ENCODE results near the gene MMD2.

Gene MMD2

GRCh38 chr7:4937411-4937810 lies 21.6 kb downstream of the MMD2 start:
- no peak overlapping the region for H2AFZ ChIP-seq
- H3K79me2 ChIP-seq: no peaks in the 10 kb centered on the region
- H3K27ac ChIP-seq: no peak overlapping the region
- H3K4me2 ChIP-seq (ENCODE audit: low read length): no peak overlapping the region
- H3K9ac ChIP-seq: no peak overlapping the region
- no peaks in the 10 kb centered on the region for H3K27me3 ChIP-seq (ENCODE audit: control insufficient read depth, insufficient read depth, low read length)
- no peak for TF ChIP-seq CTCF (IDR thresholded peaks at IDR 0.05)
- H3K36me3 ChIP-seq (ENCODE audit: control insufficient read depth, insufficient read depth, low read length): no peaks in the 10 kb centered on the region
- H3K4me3 ChIP-seq (ENCODE audit: low read depth, low read length): no peak overlapping the region
- no peaks in the 10 kb centered on the region for H3K4me1 ChIP-seq
- no peaks in the 10 kb centered on the region for H3K9me3 ChIP-seq (ENCODE audit: control insufficient read depth, low read length)

GRCh38 chr7:4934419-4935025 lies 24.5 kb downstream of the MMD2 start:
- H3K27ac ChIP-seq: no peak overlapping the region
- no peak overlapping the region for H2AFZ ChIP-seq
- no peak for TF ChIP-seq CTCF (IDR thresholded peaks at IDR 0.05)
- no peaks in the 10 kb centered on the region for H3K9me3 ChIP-seq (ENCODE audit: control insufficient read depth, low read length)
- no peaks in the 10 kb centered on the region for H3K79me2 ChIP-seq
- no peak overlapping the region for H3K4me2 ChIP-seq (ENCODE audit: low read length)
- no peak overlapping the region for H3K4me3 ChIP-seq (ENCODE audit: low read depth, low read length)
- H3K4me1 ChIP-seq: no peaks in the 10 kb centered on the region
- H3K36me3 ChIP-seq (ENCODE audit: control insufficient read depth, insufficient read depth, low read length): no peaks in the 10 kb centered on the region
- no peak overlapping the region for H3K9ac ChIP-seq
- H3K27me3 ChIP-seq (ENCODE audit: control insufficient read depth, insufficient read depth, low read length): no peaks in the 10 kb centered on the region

GRCh38 chr7:4931943-4932342 lies 27.0 kb downstream of the MMD2 start:
- no peak for TF ChIP-seq CTCF (IDR thresholded peaks at IDR 0.05)
- no peak overlapping the region for H3K4me3 ChIP-seq (ENCODE audit: low read depth, low read length)
- no peak overlapping the region for H3K4me2 ChIP-seq (ENCODE audit: low read length)
- no peaks in the 10 kb centered on the region for H3K36me3 ChIP-seq (ENCODE audit: control insufficient read depth, insufficient read depth, low read length)
- no peak overlapping the region for H2AFZ ChIP-seq
- no peaks in the 10 kb centered on the region for H3K79me2 ChIP-seq
- H3K27me3 ChIP-seq (ENCODE audit: control insufficient read depth, insufficient read depth, low read length): no peaks in the 10 kb centered on the region
- no peak overlapping the region for H3K27ac ChIP-seq
- no peaks in the 10 kb centered on the region for H3K9me3 ChIP-seq (ENCODE audit: control insufficient read depth, low read length)
- H3K9ac ChIP-seq: no peak overlapping the region
- no peaks in the 10 kb centered on the region for H3K4me1 ChIP-seq

GRCh38 chr7:4929005-4929404 lies 30.0 kb downstream of the MMD2 start:
- Histone ChIP-seq H3K79me2 (no peaks in the 10 kb centered on the region), H3K36me3 (ENCODE audit: control insufficient read depth, insufficient read depth, low read length) (no peaks in the 10 kb centered on the region), H3K4me1 (no peaks in the 10 kb centered on the region), H3K9me3 (ENCODE audit: control insufficient read depth, low read length) (no peaks in the 10 kb centered on the region), H3K27ac (no peak overlapping the region), H3K4me3 (ENCODE audit: low read depth, low read length) (no peak overlapping the region), H3K4me2 (ENCODE audit: low read length) (no peak overlapping the region), H3K27me3 (ENCODE audit: control insufficient read depth, insufficient read depth, low read length) (no peaks in the 10 kb centered on the region), H3K9ac (no peak overlapping the region), H2AFZ (no peak overlapping the region)
- TF ChIP-seq CTCF (IDR thresholded peaks at IDR 0.05): no peak

GRCh38 chr7:4928445-4928844 lies 30.5 kb downstream of the MMD2 start:
- H3K9ac ChIP-seq: no peak overlapping the region
- H3K36me3 ChIP-seq (ENCODE audit: control insufficient read depth, insufficient read depth, low read length): no peaks in the 10 kb centered on the region
- H3K9me3 ChIP-seq (ENCODE audit: control insufficient read depth, low read length): no peaks in the 10 kb centered on the region
- no peaks in the 10 kb centered on the region for H3K27me3 ChIP-seq (ENCODE audit: control insufficient read depth, insufficient read depth, low read length)
- no peak overlapping the region for H3K4me2 ChIP-seq (ENCODE audit: low read length)
- H2AFZ ChIP-seq: no peak overlapping the region
- no peaks in the 10 kb centered on the region for H3K79me2 ChIP-seq
- H3K4me3 ChIP-seq (ENCODE audit: low read depth, low read length): no peak overlapping the region
- no peak for TF ChIP-seq CTCF (IDR thresholded peaks at IDR 0.05)
- no peak overlapping the region for H3K27ac ChIP-seq
- no peaks in the 10 kb centered on the region for H3K4me1 ChIP-seq
